IMR-90 (cell line): ENCODE data around the gene RNF14. TPM values are rescaled to one million over a fixed set of nuclear protein-coding genes. Genes with fewer than 3 reads are reported as not detected.

Experiments
- ATAC-seq: fragments of 200-7000 bp; cut with Tn5 transposase; 2 replicates; pipeline ENCODE4 v1.9.1; 2020; ENCODE audit warnings: low read depth, mild to moderate bottlenecking, moderate library complexity
- BruUV-seq: library from RNA; stranded (reverse); fragments of 400-500 nt; replicated peaks from 2 replicates; lab custom pipeline; 2021; lab: Mats Ljungman, UMichigan
- CTCF ChIA-PET: fragments of 300-600 bp; formaldehyde crosslinking; extraction: SDS; loops from one replicate; lab custom pipeline; 2021; ENCODE audit warnings: antibody characterized with exemption; lab: Yijun Ruan, JAX
- POLR2A ChIA-PET: fragments of 300-600 bp; sonication (Branson Sonifier 250); formaldehyde crosslinking; loops from one replicate; lab custom pipeline; 2022; ENCODE audit warnings: antibody characterized with exemption; ENCODE audit not compliant: unreplicated experiment; lab: Charles Lee
- DNase-seq: peaks from one replicate; pipeline ENCODE4 v3.0.0; 2013
- H2AFZ ChIP-seq: replicated peaks from 2 replicates; pipeline ENCODE3; 2013; ENCODE audit warnings: low read length, mild to moderate bottlenecking; ENCODE audit not compliant: poor library complexity
- H2AK5ac ChIP-seq: 2 replicates; pipeline ENCODE4 v1.6.1; 2013; ENCODE audit warnings: low read depth, low read length, inconsistent platforms
- H2AK9ac ChIP-seq: replicated peaks from 2 replicates; pipeline ENCODE3; 2013; ENCODE audit warnings: mild to moderate bottlenecking, low read depth, low read length, moderate library complexity; ENCODE audit not compliant: poor library complexity
- H2BK120ac ChIP-seq: 2 replicates; pipeline ENCODE4 v1.6.1; 2013; ENCODE audit warnings: low read depth, low read length, inconsistent platforms
- H2BK15ac ChIP-seq: 3 replicates; pipeline ENCODE4 v1.6.1; 2013; ENCODE audit warnings: low read depth, low read length, inconsistent platforms
- H2BK20ac ChIP-seq: 2 replicates; pipeline ENCODE4 v1.6.1; 2013; ENCODE audit warnings: low read depth, mild to moderate bottlenecking, inconsistent platforms, low read length, moderate library complexity
- H2BK5ac ChIP-seq: 2 replicates; pipeline ENCODE4 v1.6.1; 2013; ENCODE audit warnings: mild to moderate bottlenecking, low read depth, low read length, inconsistent platforms; ENCODE audit not compliant: poor library complexity, severe bottlenecking
- H3K14ac ChIP-seq: replicated peaks from 2 replicates; pipeline ENCODE4 v1.6.1; 2013; ENCODE audit warnings: low read depth, low read length, inconsistent platforms
- H3K18ac ChIP-seq: 2 replicates; pipeline ENCODE4 v1.6.1; 2013; ENCODE audit warnings: low read depth, low read length, control low read depth
- H3K23ac ChIP-seq: 2 replicates; pipeline ENCODE4 v1.6.1; 2013; ENCODE audit warnings: low read depth, low read length, inconsistent platforms
- H3K27ac ChIP-seq: 2 replicates; pipeline ENCODE4 v1.5.1; 2013; ENCODE audit warnings: mild to moderate bottlenecking, control low read depth, low read length; ENCODE audit not compliant: insufficient read depth
- H3K27me3 ChIP-seq: 2 replicates; pipeline ENCODE4 v1.6.1; 2013; ENCODE audit warnings: low read length; ENCODE audit not compliant: control insufficient read depth, insufficient read depth
- H3K36me3 ChIP-seq: 2 replicates; pipeline ENCODE4 v1.6.1; 2013; ENCODE audit warnings: low read length, mixed read lengths; ENCODE audit not compliant: control insufficient read depth, insufficient read depth
- H3K4ac ChIP-seq: 2 replicates; pipeline ENCODE4 v1.6.1; 2013; ENCODE audit warnings: low read depth, low read length, inconsistent platforms
- H3K4me1 ChIP-seq: 2 replicates; pipeline ENCODE4 v1.6.1; 2013; ENCODE audit warnings: low read length, mixed read lengths; ENCODE audit not compliant: control insufficient read depth, insufficient read depth
- H3K4me2 ChIP-seq: 2 replicates; pipeline ENCODE4 v1.6.1; 2013; ENCODE audit warnings: low read depth, mild to moderate bottlenecking, control low read depth, low read length, moderate library complexity
- H3K4me3 ChIP-seq: 2 replicates; pipeline ENCODE4 v1.5.1; 2013; ENCODE audit warnings: low read depth, mild to moderate bottlenecking, control low read depth, low read length, moderate library complexity; ENCODE audit not compliant: insufficient read depth
- H3K56ac ChIP-seq: 2 replicates; pipeline ENCODE4 v1.6.1; 2013; ENCODE audit warnings: low read length, inconsistent platforms; ENCODE audit not compliant: insufficient read depth; ENCODE audit errors: extremely low read depth
- H3K79me1 ChIP-seq, 2 experiments: 2 replicates each; pipeline ENCODE4 v1.6.1; 2013; ENCODE audit warnings: low read length in 2 of 2, inconsistent platforms in 1 of 2, low read depth in 1 of 2
- H3K9ac ChIP-seq: 2 replicates; pipeline ENCODE4 v1.6.1; 2013; ENCODE audit warnings: low read depth, low read length, control low read depth
- H3K9me1 ChIP-seq: 2 replicates; pipeline ENCODE4 v1.6.1; 2013; ENCODE audit warnings: low read length, inconsistent platforms; ENCODE audit not compliant: insufficient read depth
- H3K9me3 ChIP-seq: 2 replicates; pipeline ENCODE4 v1.6.1; 2013; ENCODE audit warnings: low read length; ENCODE audit not compliant: control insufficient read depth, insufficient read depth
- H4K20me1 ChIP-seq: 2 replicates; pipeline ENCODE4 v1.6.1; 2013; ENCODE audit warnings: low read length, inconsistent platforms; ENCODE audit not compliant: insufficient read depth
- H4K5ac ChIP-seq: 2 replicates; pipeline ENCODE4 v1.6.1; 2013; ENCODE audit warnings: mild to moderate bottlenecking, low read depth, low read length, control low read depth
- H4K8ac ChIP-seq, 2 experiments: 2 replicates each; pipeline ENCODE4 v1.6.1; 2013; ENCODE audit warnings: low read depth in 2 of 2, low read length in 2 of 2, control low read depth in 1 of 2, inconsistent platforms in 1 of 2
- H4K91ac ChIP-seq: 2 replicates; pipeline ENCODE4 v1.6.1; 2013; ENCODE audit warnings: low read depth, low read length, inconsistent platforms; ENCODE audit not compliant: insufficient read depth
- BHLHE40 ChIP-seq: fragments of 150-350 bp; IDR thresholded peaks from 2 replicates; pipeline ENCODE4 v1.6.1; 2016; ENCODE audit warnings: mild to moderate bottlenecking, low read depth, low read length
- CEBPB ChIP-seq: IDR thresholded peaks from 2 replicates; pipeline ENCODE4 v1.6.1; 2012; ENCODE audit warnings: low read depth, low read length, improper control_type of control experiment
- CHD1 ChIP-seq: IDR thresholded peaks from 2 replicates; pipeline ENCODE4 v1.6.1; 2012; ENCODE audit warnings: low read depth, low read length, improper control_type of control experiment
- CTCF ChIP-seq: conservative IDR thresholded peaks from 2 replicates; pipeline ENCODE4 v1.5.1; 2012; ENCODE audit warnings: mild to moderate bottlenecking, low read depth, low read length, improper control_type of control experiment
- ELK1 ChIP-seq: fragments of 150-350 bp; IDR thresholded peaks from 2 replicates; pipeline ENCODE4 v1.6.1; 2016; ENCODE audit warnings: low read depth, mild to moderate bottlenecking, low read length, moderate library complexity, borderline replicate concordance
- MAFK ChIP-seq: IDR thresholded peaks from 2 replicates; pipeline ENCODE4 v1.6.1; 2012; ENCODE audit warnings: low read depth, low read length, improper control_type of control experiment
- MAZ ChIP-seq: IDR thresholded peaks from 2 replicates; pipeline ENCODE4 v1.6.1; 2012; ENCODE audit warnings: low read depth, mild to moderate bottlenecking, low read length, improper control_type of control experiment, moderate library complexity, borderline replicate concordance
- MXI1 ChIP-seq: IDR thresholded peaks from 2 replicates; pipeline ENCODE4 v1.6.1; 2012; ENCODE audit warnings: low read depth, mild to moderate bottlenecking, low read length, moderate library complexity, borderline replicate concordance
- NFE2L2 ChIP-seq: fragments of 150-350 bp; IDR thresholded peaks from 2 replicates; pipeline ENCODE4 v1.6.1; 2016; ENCODE audit warnings: low read depth, mild to moderate bottlenecking, low read length
- POLR2A ChIP-seq: IDR thresholded peaks from 2 replicates; pipeline ENCODE4 v1.6.1; 2012; ENCODE audit warnings: mild to moderate bottlenecking, low read depth, low read length
- RAD21 ChIP-seq: IDR thresholded peaks from 2 replicates; pipeline ENCODE4 v1.6.1; 2012; ENCODE audit warnings: low read length, improper control_type of control experiment
- RFX5 ChIP-seq: IDR thresholded peaks from 2 replicates; pipeline ENCODE4 v1.8.0; 2012; ENCODE audit warnings: low read depth, mild to moderate bottlenecking, low read length, moderate library complexity
- USF2 ChIP-seq: fragments of 150-350 bp; IDR thresholded peaks from 2 replicates; pipeline ENCODE4 v1.6.1; 2017; ENCODE audit warnings: mild to moderate bottlenecking, antibody characterized with exemption, low read length, low read depth
- WGBS, 2 experiments: methylation state at CpG; one replicate each; pipeline versions ENCODE4 v1.1.5 to v1.1.7; 2013; ENCODE audit warnings: missing lambda C conversion rate in 2 of 2; ENCODE audit not compliant: insufficient read length in 1 of 2; ENCODE audit errors: extremely low coverage in 2 of 2; 5-methylcytosine and 5-hydroxymethylcytosine counted together
- dilution Hi-C: fragments of 300-500 bp; cut with HindIII; formaldehyde crosslinking; loops from one replicate; pipeline ENCODE4 v1.14.3; 2018; ENCODE audit warnings: low sequenced_read_pairs; ENCODE audit not compliant: unreplicated experiment
- in situ Hi-C: fragments of 300-500 bp; cut with MboI; formaldehyde crosslinking; loops from 3 replicates; pipeline ENCODE4 v1.14.3; 2019; ENCODE audit warnings: low sequenced_read_pairs, inconsistent platforms, mixed read lengths
- intact Hi-C: fragments of 100-400 bp; cut with micrococcal nuclease; formaldehyde crosslinking; loops from 2 replicates; pipeline ENCODE4 v1.10.0; 2022
- polyA plus RNA-seq, 3 experiments: library from polyadenylated mRNA; depleted of rRNA; stranded (reverse); fragments of >200 nt; gene quantifications; 2 replicates each; pipeline ENCODE4 v1.2.3, GENCODE V29; 2012; ENCODE audit warnings: low replicate concordance in 1 of 3
- total RNA-seq: library from RNA; depleted of rRNA; stranded (reverse); fragments of >200 nt; gene quantifications from 2 replicates; pipeline ENCODE4 v1.2.3, GENCODE V29; 2012

RNF14 gene
- total and polyA plus RNA-seq, 2 of the 4 experiments (the other 2 are of a cell fraction): 36.1 to 106 TPM

- Histone ChIP-seq H2BK15ac (no peak within 1 kb of the TSS; the same call in 2 of the 3 replicates), H2BK5ac (peak within 1 kb of the TSS; percentile 96), H3K23ac (peak within 1 kb of the TSS; percentile 40; the same call in 1 of the 2 replicates), H4K8ac (peak within 1 kb of the TSS; percentile 98 to 99), H3K4me2 (peak within 1 kb of the TSS; percentile 99), H2AK9ac (peak within 1 kb of the TSS; percentile 96), H3K4me3 (peak within 1 kb of the TSS; percentile 80), H3K56ac (peak within 1 kb of the TSS; percentile 65), H3K36me3 (peaks cover 19% of the 10 kb centered on the region), H3K27me3 (no peaks in the 10 kb centered on the region), H3K18ac (peak within 1 kb of the TSS; percentile 93), H4K20me1 (no peaks in the 10 kb centered on the region), H2AFZ (peak within 1 kb of the TSS; percentile 99), H3K14ac (peak within 1 kb of the TSS; percentile 93), H4K91ac (peak within 1 kb of the TSS; percentile 77), H2BK20ac (no peak within 1 kb of the TSS), H3K9me3 (no peaks in the 10 kb centered on the region), H4K5ac (peak within 1 kb of the TSS; percentile 95), H2AK5ac (peak within 1 kb of the TSS; percentile 83), H3K4me1 (peaks cover 5% of the 10 kb centered on the region), H3K9ac (peak within 1 kb of the TSS; percentile 98), H3K27ac (peak within 1 kb of the TSS; percentile 99), H2BK120ac (peak within 1 kb of the TSS; percentile 74), H3K9me1 (peaks cover 3% of the 10 kb centered on the region; the same call in 1 of the 2 replicates), H3K4ac (peak within 1 kb of the TSS; percentile 86), H3K79me1 (peaks cover 29 to 30% of the 10 kb centered on the region in 2 experiments)
- ATAC-seq: peak; percentile 98
- in situ Hi-C loops (no loop called here), dilution Hi-C loops (no loop called here), intact Hi-C loops (no loop called here)
- POLR2A ChIA-PET: interaction anchor here (0.5 to 0.6 kb wide), 2 partner anchors 14 to 1577 kb away, joined by 3 to 4 read pairs; partner anchors contain the start of gene HBEGF
- peak; percentile 91 for DNase-seq
- no TSS peak for BruUV-seq
- 1% methylated on average over 29 of the region's 53 CpGs; no CpG with 5 or more reads in 1 of the 2 experiments for WGBS, 2 experiments
- CTCF ChIA-PET: interaction anchor here (1.0 to 2.6 kb wide), 2 partner anchors 34 to 37 kb away, joined by 3 to 7 read pairs; partner anchors contain the start of gene PCDH12
- TF ChIP-seq CHD1 (no peak), RAD21 (no peak), POLR2A (peak; percentile 92), MAZ (peak; percentile 52; the same call in 1 of the 2 replicates), MAFK (no peak), NFE2L2 (no peak), MXI1 (0 out of 2 replicates have a peak, but pooled peaks have one; percentile 23), CTCF (0 out of 2 replicates have a peak, but pooled peaks have one; percentile 0), ELK1 (no peak), CEBPB (no peak), BHLHE40 (no peak), USF2 (no peak), RFX5 (no peak)
These were observed 45.2 kb upstream of the RNF14 start, which contains the start of gene DELE1 for GRCh38 chr5:141923448-141924313. Gene DELE1, plus strand, starts transcription at chr5:141923871. Its CDS starts 71 bp downstream, at chr5:141923942.
